ENCODE data around the gene CACNA1I. TPM values are rescaled to one million over a fixed set of nuclear protein-coding genes. Genes with fewer than 3 reads are reported as not detected.

The CACNA1I gene
- total RNA-seq, 2 experiments from 2014 or later, result 29.2 to 30.1 TPM

- Histone ChIP-seq H3K27ac (ENCODE audit: low read depth in 1 of 2, low read length in 2 of 2) (no peak overlapping the region), H3K36me3 (ENCODE audit: insufficient read depth, low read length) (no peaks in the 10 kb centered on the region), H3K4me1 (ENCODE audit: insufficient read depth, low read length) (peaks cover 15% of the 10 kb centered on the region), H3K4me3 (ENCODE audit: low read length) (no peak overlapping the region), H3K9me3 (ENCODE audit: control insufficient read depth in 1 of 2, insufficient read depth in 1 of 2, low read length in 2 of 2) (peaks cover 0 to 7% of the 10 kb centered on the region in 2 experiments), H3K27me3 (ENCODE audit: control insufficient read depth in 1 of 2, insufficient read depth in 2 of 2, low read length in 2 of 2) (peaks cover 29 to 38% of the 10 kb centered on the region in 2 experiments)
- intact Hi-C loops (cut with DNase I, micrococcal nuclease), result loop anchor here (2.0 to 5.0 kb wide), 2 partner anchors 383 to 384 kb away; no protein-coding TSS in a partner anchor
- Mint-ChIP-seq H3K9me3 (no peaks in the 10 kb centered on the region), H3K4me1 (ENCODE audit: low read depth) (no peaks in the 10 kb centered on the region), H3K36me3 (ENCODE audit: low read depth) (no peaks in the 10 kb centered on the region), H3K27ac (no peak overlapping the region), H3K27me3 (peaks cover 28% of the 10 kb centered on the region), H3K4me3 (peak overlapping the region; percentile 76)
- POLR2A ChIA-PET, result interaction anchor here (0.9 kb wide), 1 partner anchor 342 kb away, joined by 3 read pairs; the partner anchor contains the start of gene GRAP2
- no peak for TF ChIP-seq CTCF (IDR thresholded peaks at IDR 0.05)
- DNase-seq (no peak), ATAC-seq (ENCODE audit: poor library complexity) (no peak)
- CTCF ChIA-PET, result no interaction called here
Observed at GRCh38 chr22:39558254-39558727, 12.3 kb upstream of the CACNA1I start.

GRCh38 chr22:39558950-39559349, 11.6 kb upstream of the CACNA1I start:
- intact Hi-C loops (cut with DNase I, micrococcal nuclease), result loop anchor here (2.0 to 5.0 kb wide), 2 partner anchors 382 to 383 kb away; no protein-coding TSS in a partner anchor
- H3K27me3 Mint-ChIP-seq, result peaks cover 25% of the 10 kb centered on the region

GRCh38 chr22:39559456-39560105, 11.0 kb upstream of the CACNA1I start:
- Histone ChIP-seq H3K27ac (ENCODE audit: low read depth in 1 of 2, low read length in 2 of 2) (no peak overlapping the region), H3K27me3 (ENCODE audit: control insufficient read depth in 1 of 2, insufficient read depth in 2 of 2, low read length in 2 of 2) (peaks cover 29 to 38% of the 10 kb centered on the region in 2 experiments), H3K9me3 (ENCODE audit: control insufficient read depth in 1 of 2, insufficient read depth in 1 of 2, low read length in 2 of 2) (peaks cover 0 to 7% of the 10 kb centered on the region in 2 experiments), H3K4me3 (ENCODE audit: low read length) (no peak overlapping the region), H3K36me3 (ENCODE audit: insufficient read depth, low read length) (no peaks in the 10 kb centered on the region), H3K4me1 (ENCODE audit: insufficient read depth, low read length) (peaks cover 15% of the 10 kb centered on the region)
- intact Hi-C loops (cut with DNase I, micrococcal nuclease), result loop anchor here (2.0 to 5.0 kb wide), 2 partner anchors 381 to 383 kb away; no protein-coding TSS in a partner anchor
- no peaks in the 10 kb centered on the region for H3K9me3 Mint-ChIP-seq
- no peak overlapping the region for H3K27ac Mint-ChIP-seq
- TF ChIP-seq CTCF (IDR thresholded peaks at IDR 0.05), result no peak
- DNase-seq (peak in 1 of 14 experiments; percentile 24), ATAC-seq (ENCODE audit: poor library complexity) (no peak)
- no peaks in the 10 kb centered on the region for H3K36me3 Mint-ChIP-seq (ENCODE audit: low read depth)
- peaks cover 19% of the 10 kb centered on the region for H3K27me3 Mint-ChIP-seq
- CTCF ChIA-PET, result interaction anchor here (0.6 to 1.2 kb wide), 2 partner anchors 465 to 838 kb away, joined by 3 to 5 read pairs; no protein-coding TSS in a partner anchor
- no peak overlapping the region for H3K4me3 Mint-ChIP-seq
- POLR2A ChIA-PET, result no interaction called here
- H3K4me1 Mint-ChIP-seq (ENCODE audit: low read depth), result no peaks in the 10 kb centered on the region

More at GRCh38 chr22:39558950-39559349, 11.6 kb upstream of the CACNA1I start:
- ChIA-PET CTCF (no interaction called here), POLR2A (no interaction called here)
- H3K4me3 ChIP-seq (ENCODE audit: low read length), result no peak overlapping the region
- Mint-ChIP-seq H3K27ac (no peak overlapping the region), H3K9me3 (no peaks in the 10 kb centered on the region), H3K36me3 (ENCODE audit: low read depth) (no peaks in the 10 kb centered on the region), H3K4me3 (no peak overlapping the region), H3K4me1 (ENCODE audit: low read depth) (no peaks in the 10 kb centered on the region)
- peaks cover 29 to 38% of the 10 kb centered on the region in 2 experiments for H3K27me3 ChIP-seq (ENCODE audit: control insufficient read depth in 1 of 2, insufficient read depth in 2 of 2, low read length in 2 of 2)
- no peaks in the 10 kb centered on the region for H3K36me3 ChIP-seq (ENCODE audit: insufficient read depth, low read length)
- H3K9me3 ChIP-seq (ENCODE audit: control insufficient read depth in 1 of 2, insufficient read depth in 1 of 2, low read length in 2 of 2), result peaks cover 0 to 7% of the 10 kb centered on the region in 2 experiments
- H3K4me1 ChIP-seq (ENCODE audit: insufficient read depth, low read length), result peaks cover 15% of the 10 kb centered on the region
- DNase-seq (no peak), ATAC-seq (ENCODE audit: poor library complexity) (no peak)
- TF ChIP-seq CTCF (IDR thresholded peaks at IDR 0.05), result no peak
- H3K27ac ChIP-seq (ENCODE audit: low read depth in 1 of 2, low read length in 2 of 2), result no peak overlapping the region
